SU-DHL-6 (cell line): ENCODE measurements around the gene WFDC1.

Experiments used
- H2AFZ ChIP-seq: fragments of 200-600 bp; sonication (generic); 2 replicates; pipeline ENCODE4 v1.6.1; 2014; ENCODE audit warnings: low read depth, mild to moderate bottlenecking, moderate library complexity, mixed read lengths, antibody characterized with exemption, low read length; ENCODE audit not compliant: severe bottlenecking
- H3F3A ChIP-seq: fragments of 200-600 bp; shearing (Covaris generic); 2 replicates; pipeline ENCODE4 v1.6.0; 2016; ENCODE audit warnings: antibody characterized with exemption, mild to moderate bottlenecking; ENCODE audit not compliant: insufficient read depth
- H3K27ac ChIP-seq: fragments of 200-600 bp; sonication (generic); 2 replicates; pipeline ENCODE4 v1.5.1; 2016; ENCODE audit warnings: low read depth, mild to moderate bottlenecking, low read length, moderate library complexity, mixed read lengths
- H3K27me3 ChIP-seq: fragments of 200-600 bp; sonication (generic), shearing (Covaris generic); 2 replicates; pipeline ENCODE4 v1.6.0; 2014; ENCODE audit warnings: mild to moderate bottlenecking, low read length
- H3K36me3 ChIP-seq: fragments of 200-600 bp; sonication (generic); 2 replicates; pipeline ENCODE4 v1.6.1; 2014; ENCODE audit warnings: mild to moderate bottlenecking, low read length, mixed read lengths
- H3K4me2 ChIP-seq: fragments of 300-600, 200-600 bp; shearing (Covaris generic), sonication (generic); 2 replicates; pipeline ENCODE4 v1.6.0; 2014; ENCODE audit warnings: low read length, low read depth, mild to moderate bottlenecking; ENCODE audit not compliant: poor library complexity, severe bottlenecking
- H3K4me3 ChIP-seq: fragments of 200-600 bp; sonication (generic); 2 replicates; pipeline ENCODE4 v1.5.1; 2014; ENCODE audit warnings: antibody characterized with exemption, low read length, mild to moderate bottlenecking, mixed read lengths; ENCODE audit not compliant: insufficient read depth, poor library complexity, severe bottlenecking
- H3K79me2 ChIP-seq: fragments of 200-600 bp; sonication (generic); 2 replicates; pipeline ENCODE4 v1.6.1; 2014; ENCODE audit warnings: mild to moderate bottlenecking, low read length, moderate library complexity; ENCODE audit not compliant: insufficient read depth
- H3K9ac ChIP-seq: fragments of 200-600 bp; sonication (generic); 2 replicates; pipeline ENCODE4 v1.7.0; 2014; ENCODE audit warnings: mild to moderate bottlenecking, low read length
- H3K9me2 ChIP-seq: fragments of 200-600 bp; sonication (generic); replicated peaks from 2 replicates; pipeline ENCODE4 v1.6.1; 2014; ENCODE audit warnings: low read length; ENCODE audit not compliant: insufficient read depth
- H3K9me3 ChIP-seq: fragments of 200-600 bp; sonication (generic); 2 replicates; pipeline ENCODE4 v1.6.1; 2014; ENCODE audit warnings: low read length, mixed read lengths; ENCODE audit not compliant: insufficient read depth
- H4K20me1 ChIP-seq: fragments of 200-600 bp; sonication (generic); 2 replicates; pipeline ENCODE4 v1.6.1; 2014; ENCODE audit warnings: low read depth, mild to moderate bottlenecking, antibody characterized with exemption, low read length, moderate library complexity, mixed read lengths
- CTCF ChIP-seq: fragments of 200-600 bp; sonication (generic); IDR thresholded peaks from one replicate; pipeline ENCODE4 v1.5.1; 2017; ENCODE audit warnings: antibody characterized with exemption, mild to moderate bottlenecking, low read length, moderate library complexity; ENCODE audit not compliant: insufficient read depth, poor library complexity, severe bottlenecking
- EZH2phosphoT487 ChIP-seq: fragments of 200-600 bp; sonication (generic), shearing (Covaris generic); conservative IDR thresholded peaks from 2 replicates; pipeline ENCODE4 v1.6.1; 2018; ENCODE audit warnings: mild to moderate bottlenecking, antibody characterized with exemption, low read length, moderate library complexity, mixed read lengths

Gene WFDC1

GRCh38 chr16:84262939-84263338, 31.7 kb upstream of the WFDC1 start:
- Histone ChIP-seq H3K4me3 (no peak overlapping the region), H3K27me3 (no peaks in the 10 kb centered on the region), H3K9me2 (no peaks in the 10 kb centered on the region), H3K4me2 (no peak overlapping the region), H3K79me2 (no peaks in the 10 kb centered on the region), H3K27ac (no peak overlapping the region), H3F3A (no peaks in the 10 kb centered on the region), H3K9ac (no peak overlapping the region), H3K9me3 (no peaks in the 10 kb centered on the region), H2AFZ (no peak overlapping the region), H3K36me3 (no peaks in the 10 kb centered on the region), H4K20me1 (no peaks in the 10 kb centered on the region)
- TF ChIP-seq CTCF (no peak), EZH2phosphoT487 (no peak)

GRCh38 chr16:84266451-84266850, 28.2 kb upstream of the WFDC1 start:
- Histone ChIP-seq H3K27ac (no peak overlapping the region), H4K20me1 (no peaks in the 10 kb centered on the region), H3K4me3 (no peak overlapping the region), H3K9ac (no peak overlapping the region), H3K9me2 (no peaks in the 10 kb centered on the region), H2AFZ (peak overlapping the region; percentile 30), H3K4me2 (no peak overlapping the region), H3K9me3 (no peaks in the 10 kb centered on the region), H3K36me3 (no peaks in the 10 kb centered on the region), H3K27me3 (no peaks in the 10 kb centered on the region), H3F3A (no peaks in the 10 kb centered on the region), H3K79me2 (no peaks in the 10 kb centered on the region)
- TF ChIP-seq EZH2phosphoT487 (no peak), CTCF (no peak)

- Histone ChIP-seq H3F3A (no peaks in the 10 kb centered on the region), H3K9ac (no peak overlapping the region), H3K4me2 (no peak overlapping the region), H3K9me2 (no peaks in the 10 kb centered on the region), H4K20me1 (no peaks in the 10 kb centered on the region), H3K4me3 (no peak overlapping the region), H3K27ac (no peak overlapping the region), H2AFZ (no peak overlapping the region), H3K36me3 (no peaks in the 10 kb centered on the region), H3K9me3 (no peaks in the 10 kb centered on the region), H3K79me2 (no peaks in the 10 kb centered on the region), H3K27me3 (no peaks in the 10 kb centered on the region)
- TF ChIP-seq CTCF (no peak), EZH2phosphoT487 (no peak)
Measured at GRCh38 chr16:84267380-84267779, 27.3 kb upstream of the WFDC1 start.
